Stimulated activated CD8-positive, alpha-beta memory T cell treated with anti-CD3 and anti-CD28 coated beads, Interleukin-15, amount 100 ng/mL, for 24 hours (primary cell): ENCODE results near the gene SLC25A1.
"Not testable (repeated sequence)": the region's sequence is repeated elsewhere in the genome, so short reads cannot be mapped to it uniquely, and the experiment has no call there.

Experiments used
- DNase-seq: peaks from one replicate; pipeline ENCODE4 v3.0.0-alpha.2; 2020; ENCODE audit warnings: low read depth

SLC25A1 gene

GRCh38 chr22:19206287-19206686 is 27.8 kb upstream of the SLC25A1 start:
- no peak for DNase-seq

GRCh38 chr22:19204640-19205039 is 26.1 kb upstream of the SLC25A1 start:
- no peak for DNase-seq

GRCh38 chr22:19203834-19204233 is 25.3 kb upstream of the SLC25A1 start:
- no peak for DNase-seq

- not testable (repeated sequence) for DNase-seq
Measured at GRCh38 chr22:19202799-19203186, 24.3 kb upstream of the SLC25A1 start.

- no peak for DNase-seq
Measured at GRCh38 chr22:19201869-19202798, 23.6 kb upstream of the SLC25A1 start.

GRCh38 chr22:19201130-19201868 is 22.8 kb upstream of the SLC25A1 start:
- DNase-seq, result no peak

GRCh38 chr22:19199479-19199878 is 20.9 kb upstream of the SLC25A1 start:
- no peak for DNase-seq

GRCh38 chr22:19197997-19198865 is 19.7 kb upstream of the SLC25A1 start:
- DNase-seq, result no peak

GRCh38 chr22:19196841-19197612 is 18.5 kb upstream of the SLC25A1 start:
- no peak for DNase-seq

- DNase-seq, result no peak
Measured at GRCh38 chr22:19195796-19196731, 17.5 kb upstream of the SLC25A1 start.

GRCh38 chr22:19194766-19195536 is 16.4 kb upstream of the SLC25A1 start:
- DNase-seq, result no peak

- DNase-seq, result no peak
Measured at GRCh38 chr22:19193879-19194278, 15.3 kb upstream of the SLC25A1 start.

GRCh38 chr22:19187716-19188563 is 9.4 kb upstream of the SLC25A1 start:
- no peak for DNase-seq

- no peak for DNase-seq
Measured at GRCh38 chr22:19184276-19184997, 5.9 kb upstream of the SLC25A1 start.

GRCh38 chr22:19183216-19183615 is 4.7 kb upstream of the SLC25A1 start:
- no peak for DNase-seq

GRCh38 chr22:19182472-19183157 is 4.1 kb upstream of the SLC25A1 start:
- no peak for DNase-seq

GRCh38 chr22:19181786-19182471 is 3.4 kb upstream of the SLC25A1 start:
- no peak for DNase-seq
